HepG2 (cell line): ENCODE data around the gene KIAA1549. TPM values are rescaled to one million over a fixed set of nuclear protein-coding genes. Genes with fewer than 3 reads are reported as not detected.

Experiments
- ATAC-seq: fragments of 200-7000 bp; cut with Tn5 transposase; 3 replicates; pipeline ENCODE4 v1.9.1; 2020; ENCODE audit warnings: mild to moderate bottlenecking, moderate library complexity
- BruUV-seq: library from RNA; stranded (reverse); fragments of 400-500 nt; replicated peaks from 2 replicates; lab custom pipeline; 2021; lab: Mats Ljungman, UMichigan
- CTCF ChIA-PET: fragments of 300-600 bp; formaldehyde crosslinking; extraction: SDS; loops from one replicate; lab custom pipeline; 2021; ENCODE audit warnings: low total read pairs, inconsistent platforms, low intra/inter-chr PET ratio; lab: Yijun Ruan, JAX
- POLR2A ChIA-PET: fragments of 350-600 bp; sonication (Branson Sonifier 250); formaldehyde crosslinking; loops from one replicate; lab custom pipeline; 2020; ENCODE audit warnings: antibody characterized with exemption, inconsistent platforms; lab: Yijun Ruan, JAX
- DNase-seq: peaks from one replicate; pipeline ENCODE4 v3.0.0-alpha.2; 2015; ENCODE audit warnings: low spot score
- FAIRE-seq: peaks from 3 replicates; lab custom pipeline; 2011; peaks lifted over from hg19 to GRCh38; lab: Jason Lieb, UNC
- H2AFZ ChIP-seq: one replicate; pipeline ENCODE4 v1.6.1; 2011; ENCODE audit warnings: low read length, inconsistent platforms
- H3K27ac ChIP-seq: fragments of 300-600 bp; 3 replicates; pipeline ENCODE4 v1.8.0; 2011; ENCODE audit warnings: mixed run types, mild to moderate bottlenecking, mixed read lengths, low read length, inconsistent platforms; ENCODE audit not compliant: insufficient read depth; ENCODE audit errors: extremely low read length
- H3K27me3 ChIP-seq, 2 experiments: fragments of 200-600 bp in 1 of 2; 2 replicates in 1 of 2; 3 replicates in 1 of 2; pipeline versions ENCODE4 v1.6.0 to v1.8.0; 2011; ENCODE audit warnings: low read length in 2 of 2, mild to moderate bottlenecking in 2 of 2, moderate library complexity in 2 of 2, inconsistent platforms in 1 of 2; ENCODE audit not compliant: insufficient read depth in 2 of 2, control insufficient read depth in 1 of 2
- H3K36me3 ChIP-seq, 2 experiments: fragments of 200-600 bp in 1 of 2; replicated peaks in 1 of 2; 2 replicates in 1 of 2; 3 replicates in 1 of 2; pipeline versions ENCODE4 v1.5.1 to v1.8.0; 2011; ENCODE audit warnings: low read length in 2 of 2, inconsistent platforms in 1 of 2; ENCODE audit not compliant: insufficient read depth in 2 of 2, control insufficient read depth in 1 of 2
- H3K4me1 ChIP-seq: 2 replicates; pipeline ENCODE4 v1.5.1; 2012; ENCODE audit warnings: low read length, inconsistent platforms; ENCODE audit not compliant: insufficient read depth
- H3K4me2 ChIP-seq: 2 replicates; pipeline ENCODE4 v1.6.0; 2011; ENCODE audit warnings: low read depth, low read length, inconsistent platforms
- H3K4me3 ChIP-seq, 3 experiments: fragments of 200-600 bp in 1 of 3; sonication (generic), shearing (Covaris generic) in 1 of 3; replicated peaks in 1 of 3; 2 replicates each; pipeline ENCODE4 v1.5.1; 2011 to 2016; ENCODE audit warnings: low read length in 3 of 3, inconsistent platforms in 2 of 3, low read depth in 2 of 3, mild to moderate bottlenecking in 2 of 3, control low read depth in 1 of 3, mixed read lengths in 1 of 3; ENCODE audit not compliant: insufficient read depth in 1 of 3
- H3K79me2 ChIP-seq: one replicate; pipeline ENCODE4 v1.6.1; 2011; ENCODE audit warnings: low read length, inconsistent platforms; ENCODE audit not compliant: insufficient read depth
- H3K9ac ChIP-seq: 2 replicates; pipeline ENCODE4 v1.6.0; 2011; ENCODE audit warnings: mild to moderate bottlenecking, low read depth, low read length, inconsistent platforms; ENCODE audit not compliant: insufficient read depth
- H3K9me3 ChIP-seq: 2 replicates; pipeline ENCODE4 v1.5.1; 2012; ENCODE audit warnings: mild to moderate bottlenecking, low read length
- H4K20me1 ChIP-seq: 2 replicates; pipeline ENCODE4 v1.6.0; 2011; ENCODE audit warnings: inconsistent platforms, mild to moderate bottlenecking, low read length, moderate library complexity; ENCODE audit not compliant: insufficient read depth
- AGO2 ChIP-seq: fragments of 200-400 bp; formaldehyde crosslinking; optimal IDR thresholded peaks from 2 replicates; pipeline ENCODE3; 2017; ENCODE audit warnings: mild to moderate bottlenecking, low read depth, low read length, moderate library complexity
- BCL6 ChIP-seq: IDR thresholded peaks from 2 replicates; pipeline ENCODE4 v1.6.1; 2016; ENCODE audit warnings: missing genetic modification reagents, missing compliant biosample characterization
- FOXP1 ChIP-seq, 2 experiments: fragments of 450-650 bp in 1 of 2; IDR thresholded peaks; 2 replicates each; pipeline ENCODE4 v1.6.1; 2017 to 2018; ENCODE audit warnings: antibody characterized with exemption in 1 of 2
- HHEX ChIP-seq: IDR thresholded peaks from 2 replicates; pipeline ENCODE4 v1.6.1; 2016; ENCODE audit warnings: control low read depth
- HOXA3 ChIP-seq: sonication (generic); formaldehyde crosslinking; IDR thresholded peaks from 2 replicates; pipeline ENCODE4 v1.5.0; 2020; ENCODE audit warnings: missing genetic modification reagents
- ISX ChIP-seq: sonication (generic); formaldehyde crosslinking; conservative IDR thresholded peaks from 2 replicates; pipeline ENCODE4 v1.5.0; 2020; ENCODE audit warnings: missing genetic modification reagents
- PITX1 ChIP-seq: sonication (generic); formaldehyde crosslinking; IDR thresholded peaks from 2 replicates; pipeline ENCODE4 v1.5.1; 2020; ENCODE audit warnings: mild to moderate bottlenecking, missing genetic modification reagents
- ZNF75D ChIP-seq: sonication (generic); formaldehyde crosslinking; IDR thresholded peaks from 2 replicates; pipeline ENCODE4 v1.8.1; 2023; ENCODE audit warnings: missing genetic modification reagents, mild to moderate bottlenecking, borderline replicate concordance
- ZNF891 ChIP-seq: sonication (generic); formaldehyde crosslinking; IDR thresholded peaks from 2 replicates; pipeline ENCODE4 v1.5.0; 2020; ENCODE audit warnings: mild to moderate bottlenecking, missing genetic modification reagents
- WGBS: methylation state at CpG from one replicate; pipeline ENCODE4 v1.1.6; 2017; ENCODE audit warnings: low lambda C conversion rate; 5-methylcytosine and 5-hydroxymethylcytosine counted together
- in situ Hi-C: cut with HindIII; loops from 2 replicates; pipeline ENCODE4 v1.10.0; 2017; ENCODE audit warnings: low pct_unique_long_range_greater_than_20kb; ENCODE audit not compliant: extremely low pct_ligation_motif_present
- intact Hi-C: fragments of 100-400 bp; cut with micrococcal nuclease; formaldehyde crosslinking; loops from one replicate; pipeline ENCODE4 v1.10.0; 2022; ENCODE audit not compliant: unreplicated experiment
- polyA plus RNA-seq, 8 experiments: library from polyadenylated mRNA; depleted of rRNA in 3 of 8; stranded (reverse) in 7 of 8; unstranded in 1 of 8; fragments of >200 nt; fragmentation: Illumina TruSeq in 4 of 8; extraction: Trizol in 4 of 8; gene quantifications; 2 replicates each; pipeline versions ENCODE4 v1.2.1 to v1.2.3, GENCODE V29; 2011 to 2016; ENCODE audit warnings: low read depth in 4 of 8, missing spikeins in 1 of 8, mixed read lengths in 1 of 8; ENCODE audit not compliant: insufficient read depth in 1 of 8
- total RNA-seq, 5 experiments: library from RNA; depleted of rRNA; stranded (reverse); fragments of >200 nt; fragmentation: Illumina TruSeq; extraction: Trizol; gene quantifications; 2 replicates each; pipeline ENCODE4 v1.2.3, GENCODE V29; 2016; ENCODE audit warnings: low read depth in 1 of 5
- TF ChIP-seq, protein P1 (sequence below): sonication (generic); formaldehyde crosslinking; IDR thresholded peaks from 2 replicates; pipeline ENCODE4; 2020; ENCODE audit warnings: missing genetic modification reagents, mild to moderate bottlenecking, borderline replicate concordance
- TF ChIP-seq, protein P2 (sequence below): sonication (generic); formaldehyde crosslinking; IDR thresholded peaks from 2 replicates; pipeline ENCODE4 v1.5.1; 2020; ENCODE audit warnings: missing genetic modification reagents, mild to moderate bottlenecking, borderline replicate concordance
- TF ChIP-seq, protein P3 (sequence below): sonication (generic); formaldehyde crosslinking; IDR thresholded peaks from 2 replicates; pipeline ENCODE4 v1.8.1; 2023; ENCODE audit warnings: mild to moderate bottlenecking, inconsistent platforms, moderate library complexity, missing genetic modification reagents, borderline replicate concordance
- TF ChIP-seq, protein P4 (sequence below): sonication (generic); formaldehyde crosslinking; IDR thresholded peaks from 2 replicates; pipeline ENCODE4 v1.5.1; 2020; ENCODE audit warnings: missing genetic modification reagents, mild to moderate bottlenecking, borderline replicate concordance
- TF ChIP-seq, protein P5 (sequence below): sonication (generic); formaldehyde crosslinking; IDR thresholded peaks from 2 replicates; pipeline ENCODE4 v1.4.0; 2020; ENCODE audit warnings: missing genetic modification reagents, borderline replicate concordance

The KIAA1549 gene
- total and polyA plus RNA-seq, 2 of the 13 experiments (the other 11 are each of a cell fraction or from before 2014, with no cell fraction given): 1.1 to 1.8 TPM

DNA sequence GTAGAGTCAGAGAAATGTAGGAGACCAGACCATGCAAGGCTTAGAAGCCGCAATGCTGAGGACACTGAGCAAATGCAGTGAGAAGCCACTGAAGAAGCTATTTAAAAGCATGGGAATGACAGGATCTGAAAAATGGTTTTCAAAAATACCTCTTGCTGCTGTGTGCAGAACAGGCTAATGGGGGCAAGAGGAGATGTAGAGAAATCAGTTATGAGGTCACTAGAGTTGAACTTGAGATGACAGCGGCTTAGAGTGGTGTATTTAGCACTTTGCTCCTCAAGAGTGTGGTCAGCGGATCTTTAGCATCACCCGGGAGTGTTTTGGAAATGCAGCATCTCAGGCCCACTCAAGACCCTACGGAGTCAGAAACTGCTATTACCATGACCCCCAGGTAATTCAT is 48.8 kb downstream of the KIAA1549 start:
- ChIA-PET CTCF (no interaction called here), POLR2A (no interaction called here)
- H3K36me3 ChIP-seq: no peaks in the 10 kb centered on the region
- in situ Hi-C loops (no loop called here), intact Hi-C loops (no loop called here)
- H3K9ac ChIP-seq: no peak overlapping the region
- no peak overlapping the region for H2AFZ ChIP-seq
- peaks cover 9% of the 10 kb centered on the region; the same call in 1 of the 2 replicates for H3K4me1 ChIP-seq
- no peak for DNase-seq
- no peaks in the 10 kb centered on the region for H3K9me3 ChIP-seq
- no peak overlapping the region for H3K4me3 ChIP-seq
- no peak for ATAC-seq
- H3K27me3 ChIP-seq: no peaks in the 10 kb centered on the region
- no peaks in the 10 kb centered on the region for H4K20me1 ChIP-seq
- H3K4me2 ChIP-seq: no peak overlapping the region
- H3K79me2 ChIP-seq: no peaks in the 10 kb centered on the region
- WGBS: 91% methylated on average over 5 of the region's 5 CpGs
- no TSS peak for BruUV-seq
- FAIRE-seq: no peak
- no peak overlapping the region for H3K27ac ChIP-seq
- TF ChIP-seq, protein P1, sequence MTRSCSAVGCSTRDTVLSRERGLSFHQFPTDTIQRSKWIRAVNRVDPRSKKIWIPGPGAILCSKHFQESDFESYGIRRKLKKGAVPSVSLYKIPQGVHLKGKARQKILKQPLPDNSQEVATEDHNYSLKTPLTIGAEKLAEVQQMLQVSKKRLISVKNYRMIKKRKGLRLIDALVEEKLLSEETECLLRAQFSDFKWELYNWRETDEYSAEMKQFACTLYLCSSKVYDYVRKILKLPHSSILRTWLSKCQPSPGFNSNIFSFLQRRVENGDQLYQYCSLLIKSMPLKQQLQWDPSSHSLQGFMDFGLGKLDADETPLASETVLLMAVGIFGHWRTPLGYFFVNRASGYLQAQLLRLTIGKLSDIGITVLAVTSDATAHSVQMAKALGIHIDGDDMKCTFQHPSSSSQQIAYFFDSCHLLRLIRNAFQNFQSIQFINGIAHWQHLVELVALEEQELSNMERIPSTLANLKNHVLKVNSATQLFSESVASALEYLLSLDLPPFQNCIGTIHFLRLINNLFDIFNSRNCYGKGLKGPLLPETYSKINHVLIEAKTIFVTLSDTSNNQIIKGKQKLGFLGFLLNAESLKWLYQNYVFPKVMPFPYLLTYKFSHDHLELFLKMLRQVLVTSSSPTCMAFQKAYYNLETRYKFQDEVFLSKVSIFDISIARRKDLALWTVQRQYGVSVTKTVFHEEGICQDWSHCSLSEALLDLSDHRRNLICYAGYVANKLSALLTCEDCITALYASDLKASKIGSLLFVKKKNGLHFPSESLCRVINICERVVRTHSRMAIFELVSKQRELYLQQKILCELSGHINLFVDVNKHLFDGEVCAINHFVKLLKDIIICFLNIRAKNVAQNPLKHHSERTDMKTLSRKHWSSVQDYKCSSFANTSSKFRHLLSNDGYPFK: no peak
- TF ChIP-seq, protein P2, sequence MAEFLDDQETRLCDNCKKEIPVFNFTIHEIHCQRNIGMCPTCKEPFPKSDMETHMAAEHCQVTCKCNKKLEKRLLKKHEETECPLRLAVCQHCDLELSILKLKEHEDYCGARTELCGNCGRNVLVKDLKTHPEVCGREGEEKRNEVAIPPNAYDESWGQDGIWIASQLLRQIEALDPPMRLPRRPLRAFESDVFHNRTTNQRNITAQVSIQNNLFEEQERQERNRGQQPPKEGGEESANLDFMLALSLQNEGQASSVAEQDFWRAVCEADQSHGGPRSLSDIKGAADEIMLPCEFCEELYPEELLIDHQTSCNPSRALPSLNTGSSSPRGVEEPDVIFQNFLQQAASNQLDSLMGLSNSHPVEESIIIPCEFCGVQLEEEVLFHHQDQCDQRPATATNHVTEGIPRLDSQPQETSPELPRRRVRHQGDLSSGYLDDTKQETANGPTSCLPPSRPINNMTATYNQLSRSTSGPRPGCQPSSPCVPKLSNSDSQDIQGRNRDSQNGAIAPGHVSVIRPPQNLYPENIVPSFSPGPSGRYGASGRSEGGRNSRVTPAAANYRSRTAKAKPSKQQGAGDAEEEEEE (CRISPR knock-in tag): no peak
- TF ChIP-seq, protein P3, sequence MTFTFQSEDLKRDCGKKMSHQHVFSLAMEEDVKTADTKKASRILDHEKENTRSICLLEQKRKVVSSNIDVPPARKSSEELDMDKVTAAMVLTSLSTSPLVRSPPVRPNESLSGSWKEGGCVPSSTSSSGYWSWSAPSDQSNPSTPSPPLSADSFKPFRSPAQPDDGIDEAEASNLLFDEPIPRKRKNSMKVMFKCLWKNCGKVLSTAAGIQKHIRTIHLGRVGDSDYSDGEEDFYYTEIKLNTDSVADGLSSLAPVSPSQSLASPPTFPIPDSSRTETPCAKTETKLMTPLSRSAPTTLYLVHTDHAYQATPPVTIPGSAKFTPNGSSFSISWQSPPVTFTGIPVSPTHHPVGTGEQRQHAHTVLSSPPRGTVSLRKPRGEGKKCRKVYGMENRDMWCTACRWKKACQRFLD (CRISPR knock-in tag): no peak
- TF ChIP-seq HOXA3 (CRISPR knock-in tag): no peak
- TF ChIP-seq PITX1 (CRISPR knock-in tag): no peak
- TF ChIP-seq ISX (CRISPR knock-in tag): no peak
- TF ChIP-seq, protein P4, sequence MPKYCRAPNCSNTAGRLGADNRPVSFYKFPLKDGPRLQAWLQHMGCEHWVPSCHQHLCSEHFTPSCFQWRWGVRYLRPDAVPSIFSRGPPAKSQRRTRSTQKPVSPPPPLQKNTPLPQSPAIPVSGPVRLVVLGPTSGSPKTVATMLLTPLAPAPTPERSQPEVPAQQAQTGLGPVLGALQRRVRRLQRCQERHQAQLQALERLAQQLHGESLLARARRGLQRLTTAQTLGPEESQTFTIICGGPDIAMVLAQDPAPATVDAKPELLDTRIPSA: no peak
- TF ChIP-seq, protein P5, sequence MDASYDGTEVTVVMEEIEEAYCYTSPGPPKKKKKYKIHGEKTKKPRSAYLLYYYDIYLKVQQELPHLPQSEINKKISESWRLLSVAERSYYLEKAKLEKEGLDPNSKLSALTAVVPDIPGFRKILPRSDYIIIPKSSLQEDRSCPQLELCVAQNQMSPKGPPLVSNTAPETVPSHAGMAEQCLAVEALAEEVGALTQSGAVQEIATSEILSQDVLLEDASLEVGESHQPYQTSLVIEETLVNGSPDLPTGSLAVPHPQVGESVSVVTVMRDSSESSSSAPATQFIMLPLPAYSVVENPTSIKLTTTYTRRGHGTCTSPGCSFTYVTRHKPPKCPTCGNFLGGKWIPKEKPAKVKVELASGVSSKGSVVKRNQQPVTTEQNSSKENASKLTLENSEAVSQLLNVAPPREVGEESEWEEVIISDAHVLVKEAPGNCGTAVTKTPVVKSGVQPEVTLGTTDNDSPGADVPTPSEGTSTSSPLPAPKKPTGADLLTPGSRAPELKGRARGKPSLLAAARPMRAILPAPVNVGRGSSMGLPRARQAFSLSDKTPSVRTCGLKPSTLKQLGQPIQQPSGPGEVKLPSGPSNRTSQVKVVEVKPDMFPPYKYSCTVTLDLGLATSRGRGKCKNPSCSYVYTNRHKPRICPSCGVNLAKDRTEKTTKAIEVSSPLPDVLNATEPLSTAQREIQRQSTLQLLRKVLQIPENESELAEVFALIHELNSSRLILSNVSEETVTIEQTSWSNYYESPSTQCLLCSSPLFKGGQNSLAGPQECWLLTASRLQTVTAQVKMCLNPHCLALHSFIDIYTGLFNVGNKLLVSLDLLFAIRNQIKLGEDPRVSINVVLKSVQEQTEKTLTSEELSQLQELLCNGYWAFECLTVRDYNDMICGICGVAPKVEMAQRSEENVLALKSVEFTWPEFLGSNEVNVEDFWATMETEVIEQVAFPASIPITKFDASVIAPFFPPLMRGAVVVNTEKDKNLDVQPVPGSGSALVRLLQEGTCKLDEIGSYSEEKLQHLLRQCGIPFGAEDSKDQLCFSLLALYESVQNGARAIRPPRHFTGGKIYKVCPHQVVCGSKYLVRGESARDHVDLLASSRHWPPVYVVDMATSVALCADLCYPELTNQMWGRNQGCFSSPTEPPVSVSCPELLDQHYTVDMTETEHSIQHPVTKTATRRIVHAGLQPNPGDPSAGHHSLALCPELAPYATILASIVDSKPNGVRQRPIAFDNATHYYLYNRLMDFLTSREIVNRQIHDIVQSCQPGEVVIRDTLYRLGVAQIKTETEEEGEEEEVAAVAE: no peak
- TF ChIP-seq ZNF75D: no peak
- no peak for TF ChIP-seq FOXP1 (IDR thresholded peaks at IDR 0.05)
- no peak for TF ChIP-seq FOXP1 (CRISPR knock-in tag; IDR thresholded peaks at IDR 0.05)
- no peak for TF ChIP-seq HHEX (CRISPR knock-in tag)
- TF ChIP-seq AGO2: no peak
- no peak for TF ChIP-seq BCL6 (CRISPR knock-in tag)
- no peak for TF ChIP-seq ZNF891 (CRISPR knock-in tag)
